ENCODE results near the gene EPO.
"Not testable (repeated sequence)": the region's sequence is repeated elsewhere in the genome, so short reads cannot be mapped to it uniquely, and the experiment has no call there.

EPO gene

GRCh38 chr7:100701089-100701488 lies 19.2 kb upstream of the EPO start:
- in situ Hi-C loops (cut with MboI; ENCODE audit: low sequenced_read_pairs) = not testable (repeated sequence)

- in situ Hi-C loops (cut with MboI; ENCODE audit: low sequenced_read_pairs) = no loop called here
These were observed 14.9 kb upstream of the EPO start for GRCh38 chr7:100705320-100705752.

- in situ Hi-C loops (cut with MboI; ENCODE audit: low sequenced_read_pairs) = no loop called here
These were observed 14.3 kb upstream of the EPO start, which contains the start of gene POP7 for GRCh38 chr7:100705753-100706671. Gene POP7, plus strand, starts transcription at chr7:100706121. Its CDS starts 710 bp downstream, at chr7:100706831.

- in situ Hi-C loops (cut with MboI; ENCODE audit: low sequenced_read_pairs) = no loop called here
These were observed 13.5 kb upstream of the EPO start for GRCh38 chr7:100706672-100707311.

GRCh38 chr7:100708395-100708794 lies 11.9 kb upstream of the EPO start:
- in situ Hi-C loops (cut with MboI; ENCODE audit: low sequenced_read_pairs) = no loop called here

GRCh38 chr7:100710452-100710851 lies 9.8 kb upstream of the EPO start:
- in situ Hi-C loops (cut with MboI; ENCODE audit: low sequenced_read_pairs) = no loop called here

GRCh38 chr7:100711369-100711768 lies 8.9 kb upstream of the EPO start:
- in situ Hi-C loops (cut with MboI; ENCODE audit: low sequenced_read_pairs) = no loop called here

- in situ Hi-C loops (cut with MboI; ENCODE audit: low sequenced_read_pairs) = no loop called here
These were observed 5.5 kb upstream of the EPO start for GRCh38 chr7:100714725-100715124.

- in situ Hi-C loops (cut with MboI; ENCODE audit: low sequenced_read_pairs) = not testable (repeated sequence)
These were observed 3.2 kb upstream of the EPO start for GRCh38 chr7:100717073-100717472.

GRCh38 chr7:100719523-100720278 lies 567 bp upstream of the EPO start:
- in situ Hi-C loops (cut with MboI; ENCODE audit: low sequenced_read_pairs) = no loop called here

GRCh38 chr7:100720671-100721504 lies 620 bp downstream of the EPO start:
- in situ Hi-C loops (cut with MboI; ENCODE audit: low sequenced_read_pairs) = no loop called here

- in situ Hi-C loops (cut with MboI; ENCODE audit: low sequenced_read_pairs) = no loop called here
These were observed 1.2 kb downstream of the EPO start for GRCh38 chr7:100721505-100721812.

- in situ Hi-C loops (cut with MboI; ENCODE audit: low sequenced_read_pairs) = no loop called here
These were observed 2.4 kb downstream of the EPO start for GRCh38 chr7:100722480-100723212.

GRCh38 chr7:100723732-100724275 lies 3.5 kb downstream of the EPO start:
- in situ Hi-C loops (cut with MboI; ENCODE audit: low sequenced_read_pairs) = no loop called here

GRCh38 chr7:100724364-100724763 lies 4.1 kb downstream of the EPO start:
- in situ Hi-C loops (cut with MboI; ENCODE audit: low sequenced_read_pairs) = not testable (repeated sequence)

- in situ Hi-C loops (cut with MboI; ENCODE audit: low sequenced_read_pairs) = no loop called here
These were observed 6.9 kb downstream of the EPO start for GRCh38 chr7:100726996-100727761.

GRCh38 chr7:100728196-100728595 lies 7.9 kb downstream of the EPO start:
- in situ Hi-C loops (cut with MboI; ENCODE audit: low sequenced_read_pairs) = no loop called here

GRCh38 chr7:100730136-100730800 lies 10.0 kb downstream of the EPO start:
- in situ Hi-C loops (cut with MboI; ENCODE audit: low sequenced_read_pairs) = no loop called here
